Panc1 (cell line): Measurements from ENCODE around the gene TWIST2. TPM values are rescaled to one million over a fixed set of nuclear protein-coding genes. Genes with fewer than 3 reads are reported as not detected.

ENCODE experiments used
- ATAC-seq: fragments of 200-7000 bp; cut with Tn5 transposase; 2 replicates; pipeline ENCODE4 v1.9.1; 2020; ENCODE audit warnings: mild to moderate bottlenecking, moderate library complexity
- BruUV-seq: library from RNA; stranded (reverse); fragments of 400-500 nt; replicated peaks from 2 replicates; lab custom pipeline; 2021; lab: Mats Ljungman, UMichigan
- CTCF ChIA-PET: fragments of 300-600 bp; sonication (Branson Sonifier 250); formaldehyde crosslinking; loops from one replicate; lab custom pipeline; 2022; ENCODE audit warnings: antibody characterized with exemption; lab: Charles Lee
- POLR2A ChIA-PET: fragments of 300-600 bp; sonication (Branson Sonifier 250); formaldehyde crosslinking; loops from one replicate; lab custom pipeline; 2022; ENCODE audit warnings: antibody characterized with exemption; lab: Charles Lee
- DNase-seq: peaks from one replicate; pipeline ENCODE4 v3.0.0-alpha.2; 2010; ENCODE audit warnings: low read depth, low spot score
- H3K27ac ChIP-seq: 2 replicates; pipeline ENCODE4 v1.5.1; 2011; ENCODE audit warnings: mild to moderate bottlenecking, low read length, inconsistent platforms
- H3K27me3 ChIP-seq: fragments of 200-500 bp; sonication (Bioruptor generic); 2 replicates; pipeline ENCODE4 v1.6.0; 2014; ENCODE audit warnings: low read length, inconsistent platforms; ENCODE audit not compliant: control insufficient read depth, insufficient read depth
- H3K36me3 ChIP-seq: fragments of 200-500 bp; sonication (Bioruptor generic); 2 replicates; pipeline ENCODE4 v1.5.1; 2014; ENCODE audit warnings: inconsistent platforms, mild to moderate bottlenecking, low read length, moderate library complexity; ENCODE audit not compliant: control insufficient read depth, insufficient read depth
- H3K4me1 ChIP-seq: 2 replicates; pipeline ENCODE4 v1.5.1; 2011; ENCODE audit warnings: inconsistent platforms, mild to moderate bottlenecking, low read length, moderate library complexity; ENCODE audit not compliant: control insufficient read depth, insufficient read depth
- H3K4me3 ChIP-seq, 2 experiments: 2 replicates each; pipeline ENCODE4 v1.5.1; 2011 to 2012; ENCODE audit warnings: low read depth in 2 of 2, low read length in 2 of 2, mild to moderate bottlenecking in 2 of 2, inconsistent platforms in 1 of 2, moderate library complexity in 1 of 2
- H3K9me3 ChIP-seq: fragments of 200-500 bp; sonication (Bioruptor generic); 2 replicates; pipeline ENCODE4 v1.5.1; 2014; ENCODE audit warnings: low read depth, mild to moderate bottlenecking, inconsistent platforms, low read length, moderate library complexity; ENCODE audit not compliant: control insufficient read depth, insufficient read depth
- CTCF ChIP-seq: fragments of 450-650 bp; IDR thresholded peaks from 2 replicates; pipeline ENCODE4 v1.5.1; 2017; ENCODE audit warnings: mild to moderate bottlenecking
- POLR2AphosphoS5 ChIP-seq: IDR thresholded peaks from 2 replicates; pipeline ENCODE4 v1.6.1; 2012; ENCODE audit warnings: mild to moderate bottlenecking, low read depth, low read length, moderate library complexity
- REST ChIP-seq, 2 experiments: IDR thresholded peaks; 2 replicates each; pipeline ENCODE4 v1.6.1; 2011 to 2012; ENCODE audit warnings: low read depth in 2 of 2, control low read depth in 1 of 2, low read length in 1 of 2, mild to moderate bottlenecking in 1 of 2, moderate library complexity in 1 of 2; ENCODE audit not compliant: insufficient read depth in 1 of 2
- SIN3A ChIP-seq: IDR thresholded peaks from 2 replicates; pipeline ENCODE4 v1.6.1; 2012; ENCODE audit warnings: low read depth, mild to moderate bottlenecking, low read length, moderate library complexity, borderline replicate concordance; ENCODE audit not compliant: insufficient read depth
- TCF7L2 ChIP-seq: IDR thresholded peaks from 2 replicates; pipeline ENCODE4 v1.6.1; 2011; ENCODE audit warnings: mild to moderate bottlenecking, low read depth, low read length, inconsistent platforms
- in situ Hi-C: cut with HindIII; loops from 2 replicates; pipeline ENCODE4 v1.10.0; 2016; ENCODE audit warnings: low sequenced_read_pairs, low pct_unique_long_range_greater_than_20kb
- intact Hi-C: fragments of 100-400 bp; cut with micrococcal nuclease; formaldehyde crosslinking; loops from one replicate; pipeline ENCODE4 v1.10.0; 2022; ENCODE audit not compliant: unreplicated experiment
- total RNA-seq: library from RNA; stranded (reverse); gene quantifications from one replicate; pipeline ENCODE4 v1.2.1, GENCODE V29; 2021; ENCODE audit not compliant: unreplicated experiment

Gene TWIST2
- total RNA-seq, 1 experiment from 2014 or later = 4.2 TPM

GRCh38 chr2:238905224-238905623 lies 57.3 kb downstream of the TWIST2 start:
- no peak for DNase-seq
- in situ Hi-C loops (no loop called here), intact Hi-C loops (no loop called here)
- TF ChIP-seq REST (IDR thresholded peaks at IDR 0.05; ENCODE audit: insufficient read depth in 1 of 2, low read depth in 2 of 2, low read length in 1 of 2) (no peak), SIN3A (no peak), CTCF (no peak), POLR2AphosphoS5 (no peak), TCF7L2 (no peak)
- no TSS peak for BruUV-seq
- no peak for ATAC-seq
- ChIA-PET POLR2A (no interaction called here), CTCF (no interaction called here)
- no peak overlapping the region for H3K27ac ChIP-seq
- no peaks in the 10 kb centered on the region for H3K27me3 ChIP-seq
- H3K4me3 ChIP-seq = no peak overlapping the region
- H3K9me3 ChIP-seq = no peaks in the 10 kb centered on the region
- H3K36me3 ChIP-seq = no peaks in the 10 kb centered on the region
- H3K4me1 ChIP-seq = no peaks in the 10 kb centered on the region

GRCh38 chr2:238905644-238906043 lies 57.8 kb downstream of the TWIST2 start:
- Histone ChIP-seq H3K9me3 (no peaks in the 10 kb centered on the region), H3K27me3 (no peaks in the 10 kb centered on the region), H3K36me3 (no peaks in the 10 kb centered on the region), H3K27ac (no peak overlapping the region), H3K4me1 (no peaks in the 10 kb centered on the region), H3K4me3 (no peak overlapping the region)
- ChIA-PET CTCF (no interaction called here), POLR2A (no interaction called here)
- no TSS peak for BruUV-seq
- in situ Hi-C loops = no loop called here
- ATAC-seq = no peak
- TF ChIP-seq CTCF = no peak
- no peak for TF ChIP-seq POLR2AphosphoS5
- TF ChIP-seq TCF7L2 = no peak
- TF ChIP-seq REST (IDR thresholded peaks at IDR 0.05; ENCODE audit: insufficient read depth in 1 of 2, low read depth in 2 of 2, low read length in 1 of 2) = no peak
- TF ChIP-seq SIN3A = no peak
- intact Hi-C loops = no loop called here
- no peak for DNase-seq
